HEK293 (cell line): ENCODE data around the gene IL1RAPL1.

Experiments
- CTCF ChIA-PET: fragments of 350-600 bp; formaldehyde crosslinking; extraction: SDS; loops from one replicate; lab custom pipeline; 2021; ENCODE audit warnings: antibody characterized with exemption; lab: Yijun Ruan, JAX
- POLR2A ChIA-PET: fragments of 300-600 bp; formaldehyde crosslinking; extraction: SDS; loops from one replicate; lab custom pipeline; 2020; ENCODE audit warnings: antibody characterized with exemption, inconsistent platforms; lab: Yijun Ruan, JAX
- H3K27ac ChIP-seq: fragments of 200-500 bp; sonication (Bioruptor generic); 2 replicates; pipeline ENCODE4 v1.5.1; 2014; ENCODE audit warnings: low read depth, low read length, control low read depth, inconsistent platforms; ENCODE audit errors: extremely low read depth
- H3K36me3 ChIP-seq, 2 experiments: fragments of 200-500 bp in 1 of 2; sonication (Bioruptor generic) in 1 of 2; 1 replicate in 1 of 2; 2 replicates in 1 of 2; pipeline ENCODE4 v1.5.1; 2014 to 2017; ENCODE audit warnings: inconsistent platforms in 2 of 2, low read length in 2 of 2; ENCODE audit not compliant: control insufficient read depth in 2 of 2, insufficient read depth in 1 of 2
- H3K4me1 ChIP-seq: fragments of 200-500 bp; sonication (Bioruptor generic); 2 replicates; pipeline ENCODE4 v1.5.1; 2014; ENCODE audit warnings: mild to moderate bottlenecking, low read length, inconsistent platforms; ENCODE audit not compliant: control insufficient read depth, insufficient read depth
- H3K4me3 ChIP-seq: 2 replicates; pipeline ENCODE4 v1.5.1; 2011; ENCODE audit warnings: low read depth, mild to moderate bottlenecking, control low read depth, low read length, moderate library complexity
- H3K9me3 ChIP-seq: fragments of 200-500 bp; sonication (Bioruptor generic); 2 replicates; pipeline ENCODE4 v1.5.1; 2014; ENCODE audit warnings: low read depth, low read length, inconsistent platforms; ENCODE audit not compliant: control insufficient read depth, insufficient read depth
- FEZF1 ChIP-seq: fragments of 450-650 bp; formaldehyde crosslinking; IDR thresholded peaks from 2 replicates; pipeline ENCODE4 v1.5.1; 2016; ENCODE audit warnings: missing biosample characterization, missing genetic modification characterization
- MZF1 ChIP-seq: fragments of 450-650 bp; formaldehyde crosslinking; IDR thresholded peaks from 2 replicates; pipeline ENCODE4 v1.5.1; 2017; ENCODE audit warnings: missing biosample characterization, missing genetic modification characterization, borderline replicate concordance
- WT1 ChIP-seq: fragments of 450-650 bp; formaldehyde crosslinking; IDR thresholded peaks from 2 replicates; pipeline ENCODE4 v1.5.1; 2016; ENCODE audit warnings: missing biosample characterization, missing genetic modification characterization
- ZNF133 ChIP-seq: fragments of 450-650 bp; formaldehyde crosslinking; IDR thresholded peaks from 2 replicates; pipeline ENCODE4 v1.5.1; 2016; ENCODE audit warnings: missing biosample characterization, missing genetic modification characterization
- ZNF140 ChIP-seq: fragments of 450-650 bp; formaldehyde crosslinking; IDR thresholded peaks from 2 replicates; pipeline ENCODE4 v1.5.1; 2016; ENCODE audit warnings: missing biosample characterization, missing genetic modification characterization
- ZNF146 ChIP-seq: fragments of 450-650 bp; formaldehyde crosslinking; IDR thresholded peaks from 2 replicates; pipeline ENCODE4 v1.5.1; 2016; ENCODE audit warnings: missing biosample characterization, missing genetic modification characterization
- ZNF169 ChIP-seq: fragments of 450-650 bp; formaldehyde crosslinking; IDR thresholded peaks from 2 replicates; pipeline ENCODE4 v1.5.1; 2016; ENCODE audit warnings: missing biosample characterization, missing genetic modification characterization
- ZNF202 ChIP-seq: fragments of 450-650 bp; formaldehyde crosslinking; IDR thresholded peaks from 2 replicates; pipeline ENCODE4 v1.5.1; 2016; ENCODE audit warnings: missing biosample characterization, missing genetic modification characterization, borderline replicate concordance
- ZNF23 ChIP-seq: fragments of 450-650 bp; formaldehyde crosslinking; IDR thresholded peaks from 2 replicates; pipeline ENCODE4 v1.5.1; 2016; ENCODE audit warnings: missing biosample characterization, missing genetic modification characterization, borderline replicate concordance
- ZNF266 ChIP-seq: fragments of 450-650 bp; formaldehyde crosslinking; IDR thresholded peaks from 2 replicates; pipeline ENCODE4 v1.5.1; 2016; ENCODE audit warnings: missing biosample characterization, missing genetic modification characterization, low read depth
- ZNF292 ChIP-seq: fragments of 450-650 bp; formaldehyde crosslinking; IDR thresholded peaks from 2 replicates; pipeline ENCODE4 v1.5.1; 2016; ENCODE audit warnings: low read depth, missing biosample characterization, missing genetic modification characterization, borderline replicate concordance
- ZNF426 ChIP-seq: fragments of 450-650 bp; formaldehyde crosslinking; IDR thresholded peaks from 2 replicates; pipeline ENCODE4 v1.5.1; 2017; ENCODE audit warnings: missing biosample characterization, missing genetic modification characterization, mild to moderate bottlenecking, inconsistent platforms, moderate library complexity
- ZNF510 ChIP-seq: fragments of 450-650 bp; formaldehyde crosslinking; IDR thresholded peaks from 2 replicates; pipeline ENCODE4 v1.5.1; 2018; ENCODE audit warnings: mild to moderate bottlenecking, missing genetic modification characterization, missing biosample characterization; ENCODE audit not compliant: insufficient replicate concordance
- ZNF555 ChIP-seq: fragments of 450-650 bp; formaldehyde crosslinking; conservative IDR thresholded peaks from 2 replicates; pipeline ENCODE4 v1.5.1; 2017; ENCODE audit warnings: missing biosample characterization, mild to moderate bottlenecking, missing genetic modification characterization, inconsistent platforms
- ZNF623 ChIP-seq: fragments of 450-650 bp; formaldehyde crosslinking; IDR thresholded peaks from 2 replicates; pipeline ENCODE4 v1.5.1; 2016; ENCODE audit warnings: missing biosample characterization, missing genetic modification characterization
- ZNF843 ChIP-seq: fragments of 450-650 bp; formaldehyde crosslinking; IDR thresholded peaks from 2 replicates; pipeline ENCODE4 v1.5.1; 2016; ENCODE audit warnings: missing biosample characterization, missing genetic modification characterization
- TF ChIP-seq, protein P1 (sequence below): fragments of 450-650 bp; formaldehyde crosslinking; optimal IDR thresholded peaks from 2 replicates; pipeline ENCODE3; 2016; ENCODE audit warnings: missing biosample characterization, mild to moderate bottlenecking, missing genetic modification characterization
- TF ChIP-seq, protein P2 (sequence below): fragments of 450-650 bp; formaldehyde crosslinking; IDR thresholded peaks from 2 replicates; pipeline ENCODE4 v1.5.0; 2017; ENCODE audit warnings: missing biosample characterization, missing genetic modification characterization, borderline replicate concordance
- TF ChIP-seq, protein P3 (sequence below): IDR thresholded peaks from 2 replicates; pipeline ENCODE4 v1.6.1; 2011; ENCODE audit warnings: mild to moderate bottlenecking, low read depth, low read length, borderline replicate concordance
- TF ChIP-seq, protein P4 (sequence below): fragments of 450-650 bp; formaldehyde crosslinking; conservative IDR thresholded peaks from 2 replicates; pipeline ENCODE4 v1.5.1; 2016; ENCODE audit warnings: low read depth, missing biosample characterization, missing genetic modification characterization
- TF ChIP-seq, protein P5 (sequence below): fragments of 450-650 bp; formaldehyde crosslinking; IDR thresholded peaks from 2 replicates; pipeline ENCODE4 v1.5.1; 2016; ENCODE audit warnings: missing biosample characterization, missing genetic modification characterization, low read depth
- TF ChIP-seq, protein P6 (sequence below): fragments of 450-650 bp; formaldehyde crosslinking; IDR thresholded peaks from 2 replicates; pipeline ENCODE4 v1.5.1; 2016; ENCODE audit warnings: missing biosample characterization, missing genetic modification characterization
- TF ChIP-seq, protein P7 (sequence below): fragments of 450-650 bp; formaldehyde crosslinking; IDR thresholded peaks from 2 replicates; pipeline ENCODE4 v1.5.1; 2016; ENCODE audit warnings: missing biosample characterization, missing genetic modification characterization

IL1RAPL1 gene

DNA sequence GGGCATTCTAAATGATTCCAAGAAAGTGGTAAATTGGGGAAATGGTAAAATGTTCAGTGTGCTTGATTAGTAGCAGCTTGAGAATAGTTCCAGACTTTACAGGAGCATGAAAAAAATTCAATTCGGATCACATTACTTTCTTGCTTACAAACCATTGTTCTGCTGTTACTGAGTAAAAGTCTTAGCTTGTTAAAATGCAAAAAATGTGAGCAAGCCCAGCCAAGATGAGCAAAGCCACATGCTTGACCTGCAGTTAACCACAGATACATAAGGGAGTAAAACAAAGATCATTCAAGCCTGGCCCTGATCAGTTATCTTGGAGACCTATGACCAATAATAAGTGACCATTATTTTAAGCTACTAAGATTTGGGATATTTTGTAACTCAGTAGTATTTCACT, 1065.2 kb downstream of the IL1RAPL1 start (continued):
- TF ChIP-seq FEZF1 (tag by site-specific recombination) (no peak), ZNF133 (tag by site-specific recombination) (no peak), ZNF169 (tag by site-specific recombination) (no peak), ZNF843 (no peak), MZF1 (tag by site-specific recombination) (no peak), ZNF292 (tag by site-specific recombination) (no peak)
- TF ChIP-seq, protein P1, sequence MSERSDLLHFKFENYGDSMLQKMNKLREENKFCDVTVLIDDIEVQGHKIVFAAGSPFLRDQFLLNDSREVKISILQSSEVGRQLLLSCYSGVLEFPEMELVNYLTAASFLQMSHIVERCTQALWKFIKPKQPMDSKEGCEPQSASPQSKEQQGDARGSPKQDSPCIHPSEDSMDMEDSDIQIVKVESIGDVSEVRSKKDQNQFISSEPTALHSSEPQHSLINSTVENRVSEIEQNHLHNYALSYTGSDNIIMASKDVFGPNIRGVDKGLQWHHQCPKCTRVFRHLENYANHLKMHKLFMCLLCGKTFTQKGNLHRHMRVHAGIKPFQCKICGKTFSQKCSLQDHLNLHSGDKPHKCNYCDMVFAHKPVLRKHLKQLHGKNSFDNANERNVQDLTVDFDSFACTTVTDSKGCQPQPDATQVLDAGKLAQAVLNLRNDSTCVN (tag by site-specific recombination) = no peak
- TF ChIP-seq, protein P2, sequence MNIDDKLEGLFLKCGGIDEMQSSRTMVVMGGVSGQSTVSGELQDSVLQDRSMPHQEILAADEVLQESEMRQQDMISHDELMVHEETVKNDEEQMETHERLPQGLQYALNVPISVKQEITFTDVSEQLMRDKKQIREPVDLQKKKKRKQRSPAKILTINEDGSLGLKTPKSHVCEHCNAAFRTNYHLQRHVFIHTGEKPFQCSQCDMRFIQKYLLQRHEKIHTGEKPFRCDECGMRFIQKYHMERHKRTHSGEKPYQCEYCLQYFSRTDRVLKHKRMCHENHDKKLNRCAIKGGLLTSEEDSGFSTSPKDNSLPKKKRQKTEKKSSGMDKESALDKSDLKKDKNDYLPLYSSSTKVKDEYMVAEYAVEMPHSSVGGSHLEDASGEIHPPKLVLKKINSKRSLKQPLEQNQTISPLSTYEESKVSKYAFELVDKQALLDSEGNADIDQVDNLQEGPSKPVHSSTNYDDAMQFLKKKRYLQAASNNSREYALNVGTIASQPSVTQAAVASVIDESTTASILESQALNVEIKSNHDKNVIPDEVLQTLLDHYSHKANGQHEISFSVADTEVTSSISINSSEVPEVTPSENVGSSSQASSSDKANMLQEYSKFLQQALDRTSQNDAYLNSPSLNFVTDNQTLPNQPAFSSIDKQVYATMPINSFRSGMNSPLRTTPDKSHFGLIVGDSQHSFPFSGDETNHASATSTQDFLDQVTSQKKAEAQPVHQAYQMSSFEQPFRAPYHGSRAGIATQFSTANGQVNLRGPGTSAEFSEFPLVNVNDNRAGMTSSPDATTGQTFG (tag by site-specific recombination) = no peak
- TF ChIP-seq, all 188 proteins: peak for 0

DNA sequence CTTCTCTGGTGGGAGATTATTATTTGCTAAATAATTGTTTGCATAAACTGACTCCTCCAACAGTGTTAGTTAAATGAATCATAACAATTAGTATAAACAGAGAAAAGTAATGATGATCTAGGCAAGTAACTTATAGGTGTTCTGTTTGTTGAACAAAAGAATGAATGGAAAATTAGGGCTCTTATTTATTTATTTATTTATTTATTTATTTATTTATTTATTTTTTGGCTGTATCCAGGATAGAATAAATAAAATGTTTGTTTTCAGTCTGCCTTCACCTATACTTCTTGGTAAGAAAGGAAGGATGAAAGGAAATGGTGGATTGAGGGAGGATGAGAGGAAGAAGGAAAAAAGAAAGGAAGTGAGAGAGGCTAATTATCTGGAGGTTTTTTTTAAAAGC, 1066.5 kb downstream of the IL1RAPL1 start:
- CTCF ChIA-PET = no interaction called here
- Histone ChIP-seq H3K4me3 (no peak overlapping the region), H3K36me3 (no peaks in the 10 kb centered on the region), H3K9me3 (no peaks in the 10 kb centered on the region), H3K27ac (no peak overlapping the region), H3K4me1 (no peaks in the 10 kb centered on the region)
- POLR2A ChIA-PET = no interaction called here
- TF ChIP-seq, protein P3, sequence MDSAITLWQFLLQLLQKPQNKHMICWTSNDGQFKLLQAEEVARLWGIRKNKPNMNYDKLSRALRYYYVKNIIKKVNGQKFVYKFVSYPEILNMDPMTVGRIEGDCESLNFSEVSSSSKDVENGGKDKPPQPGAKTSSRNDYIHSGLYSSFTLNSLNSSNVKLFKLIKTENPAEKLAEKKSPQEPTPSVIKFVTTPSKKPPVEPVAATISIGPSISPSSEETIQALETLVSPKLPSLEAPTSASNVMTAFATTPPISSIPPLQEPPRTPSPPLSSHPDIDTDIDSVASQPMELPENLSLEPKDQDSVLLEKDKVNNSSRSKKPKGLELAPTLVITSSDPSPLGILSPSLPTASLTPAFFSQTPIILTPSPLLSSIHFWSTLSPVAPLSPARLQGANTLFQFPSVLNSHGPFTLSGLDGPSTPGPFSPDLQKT = no peak
- TF ChIP-seq ZNF266 (0 out of 2 replicates have a peak, but pooled peaks have one; percentile 27), ZNF426 (tag by site-specific recombination) (peak; percentile 71), ZNF555 (tag by site-specific recombination) (peak; percentile 75), ZNF510 (peak; percentile 46), ZNF140 (tag by site-specific recombination) (peak; percentile 51; the same call in 1 of the 2 replicates), ZNF623 (tag by site-specific recombination) (peak; percentile 48), ZNF146 (tag by site-specific recombination) (no peak), WT1 (tag by site-specific recombination) (no peak), ZNF23 (tag by site-specific recombination) (no peak), ZNF202 (tag by site-specific recombination) (peak; percentile 73; the same call in 1 of the 2 replicates), ZNF843 (no peak)
- TF ChIP-seq, protein P4, sequence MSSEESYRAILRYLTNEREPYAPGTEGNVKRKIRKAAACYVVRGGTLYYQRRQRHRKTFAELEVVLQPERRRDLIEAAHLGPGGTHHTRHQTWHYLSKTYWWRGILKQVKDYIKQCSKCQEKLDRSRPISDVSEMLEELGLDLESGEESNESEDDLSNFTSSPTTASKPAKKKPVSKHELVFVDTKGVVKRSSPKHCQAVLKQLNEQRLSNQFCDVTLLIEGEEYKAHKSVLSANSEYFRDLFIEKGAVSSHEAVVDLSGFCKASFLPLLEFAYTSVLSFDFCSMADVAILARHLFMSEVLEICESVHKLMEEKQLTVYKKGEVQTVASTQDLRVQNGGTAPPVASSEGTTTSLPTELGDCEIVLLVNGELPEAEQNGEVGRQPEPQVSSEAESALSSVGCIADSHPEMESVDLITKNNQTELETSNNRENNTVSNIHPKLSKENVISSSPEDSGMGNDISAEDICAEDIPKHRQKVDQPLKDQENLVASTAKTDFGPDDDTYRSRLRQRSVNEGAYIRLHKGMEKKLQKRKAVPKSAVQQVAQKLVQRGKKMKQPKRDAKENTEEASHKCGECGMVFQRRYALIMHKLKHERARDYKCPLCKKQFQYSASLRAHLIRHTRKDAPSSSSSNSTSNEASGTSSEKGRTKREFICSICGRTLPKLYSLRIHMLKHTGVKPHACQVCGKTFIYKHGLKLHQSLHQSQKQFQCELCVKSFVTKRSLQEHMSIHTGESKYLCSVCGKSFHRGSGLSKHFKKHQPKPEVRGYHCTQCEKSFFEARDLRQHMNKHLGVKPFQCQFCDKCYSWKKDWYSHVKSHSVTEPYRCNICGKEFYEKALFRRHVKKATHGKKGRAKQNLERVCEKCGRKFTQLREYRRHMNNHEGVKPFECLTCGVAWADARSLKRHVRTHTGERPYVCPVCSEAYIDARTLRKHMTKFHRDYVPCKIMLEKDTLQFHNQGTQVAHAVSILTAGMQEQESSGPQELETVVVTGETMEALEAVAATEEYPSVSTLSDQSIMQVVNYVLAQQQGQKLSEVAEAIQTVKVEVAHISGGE (tag by site-specific recombination) = peak; percentile 71
- TF ChIP-seq, protein P5, sequence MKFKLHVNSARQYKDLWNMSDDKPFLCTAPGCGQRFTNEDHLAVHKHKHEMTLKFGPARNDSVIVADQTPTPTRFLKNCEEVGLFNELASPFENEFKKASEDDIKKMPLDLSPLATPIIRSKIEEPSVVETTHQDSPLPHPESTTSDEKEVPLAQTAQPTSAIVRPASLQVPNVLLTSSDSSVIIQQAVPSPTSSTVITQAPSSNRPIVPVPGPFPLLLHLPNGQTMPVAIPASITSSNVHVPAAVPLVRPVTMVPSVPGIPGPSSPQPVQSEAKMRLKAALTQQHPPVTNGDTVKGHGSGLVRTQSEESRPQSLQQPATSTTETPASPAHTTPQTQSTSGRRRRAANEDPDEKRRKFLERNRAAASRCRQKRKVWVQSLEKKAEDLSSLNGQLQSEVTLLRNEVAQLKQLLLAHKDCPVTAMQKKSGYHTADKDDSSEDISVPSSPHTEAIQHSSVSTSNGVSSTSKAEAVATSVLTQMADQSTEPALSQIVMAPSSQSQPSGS (tag by site-specific recombination) = no peak
- TF ChIP-seq, protein P6, sequence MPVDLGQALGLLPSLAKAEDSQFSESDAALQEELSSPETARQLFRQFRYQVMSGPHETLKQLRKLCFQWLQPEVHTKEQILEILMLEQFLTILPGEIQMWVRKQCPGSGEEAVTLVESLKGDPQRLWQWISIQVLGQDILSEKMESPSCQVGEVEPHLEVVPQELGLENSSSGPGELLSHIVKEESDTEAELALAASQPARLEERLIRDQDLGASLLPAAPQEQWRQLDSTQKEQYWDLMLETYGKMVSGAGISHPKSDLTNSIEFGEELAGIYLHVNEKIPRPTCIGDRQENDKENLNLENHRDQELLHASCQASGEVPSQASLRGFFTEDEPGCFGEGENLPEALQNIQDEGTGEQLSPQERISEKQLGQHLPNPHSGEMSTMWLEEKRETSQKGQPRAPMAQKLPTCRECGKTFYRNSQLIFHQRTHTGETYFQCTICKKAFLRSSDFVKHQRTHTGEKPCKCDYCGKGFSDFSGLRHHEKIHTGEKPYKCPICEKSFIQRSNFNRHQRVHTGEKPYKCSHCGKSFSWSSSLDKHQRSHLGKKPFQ (tag by site-specific recombination) = no peak
- TF ChIP-seq, protein P7, sequence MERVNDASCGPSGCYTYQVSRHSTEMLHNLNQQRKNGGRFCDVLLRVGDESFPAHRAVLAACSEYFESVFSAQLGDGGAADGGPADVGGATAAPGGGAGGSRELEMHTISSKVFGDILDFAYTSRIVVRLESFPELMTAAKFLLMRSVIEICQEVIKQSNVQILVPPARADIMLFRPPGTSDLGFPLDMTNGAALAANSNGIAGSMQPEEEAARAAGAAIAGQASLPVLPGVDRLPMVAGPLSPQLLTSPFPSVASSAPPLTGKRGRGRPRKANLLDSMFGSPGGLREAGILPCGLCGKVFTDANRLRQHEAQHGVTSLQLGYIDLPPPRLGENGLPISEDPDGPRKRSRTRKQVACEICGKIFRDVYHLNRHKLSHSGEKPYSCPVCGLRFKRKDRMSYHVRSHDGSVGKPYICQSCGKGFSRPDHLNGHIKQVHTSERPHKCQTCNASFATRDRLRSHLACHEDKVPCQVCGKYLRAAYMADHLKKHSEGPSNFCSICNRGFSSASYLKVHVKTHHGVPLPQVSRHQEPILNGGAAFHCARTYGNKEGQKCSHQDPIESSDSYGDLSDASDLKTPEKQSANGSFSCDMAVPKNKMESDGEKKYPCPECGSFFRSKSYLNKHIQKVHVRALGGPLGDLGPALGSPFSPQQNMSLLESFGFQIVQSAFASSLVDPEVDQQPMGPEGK (tag by site-specific recombination) = no peak
